H1 (cell line): Measurements from ENCODE around the gene DCXR. TPM values are rescaled to one million over a fixed set of nuclear protein-coding genes. Genes with fewer than 3 reads are reported as not detected.

Experiments used
- EP300 ChIP-seq, 2 experiments: IDR thresholded peaks; 1 replicate in 1 of 2; 2 replicates in 1 of 2; pipeline ENCODE4 v1.6.1; 2011 to 2012; ENCODE audit warnings: low read depth in 2 of 2, low read length in 2 of 2, mild to moderate bottlenecking in 2 of 2, borderline replicate concordance in 1 of 2, inconsistent platforms in 1 of 2, moderate library complexity in 1 of 2
- HDAC6 ChIP-seq: IDR thresholded peaks from one replicate; pipeline ENCODE4 v1.7.1; 2012; ENCODE audit warnings: low read depth, mild to moderate bottlenecking, inconsistent platforms, low read length, moderate library complexity
- KDM5A ChIP-seq: fragments of 200-600 bp; IDR thresholded peaks from 2 replicates; pipeline ENCODE4 v1.7.1; 2012; ENCODE audit warnings: mild to moderate bottlenecking, low read length, inconsistent platforms, mixed read lengths
- MAX ChIP-seq: IDR thresholded peaks from 2 replicates; pipeline ENCODE4 v1.6.1; 2012; ENCODE audit warnings: inconsistent platforms
- RBBP5 ChIP-seq: IDR thresholded peaks from 2 replicates; pipeline ENCODE4 v1.7.1; 2012; ENCODE audit warnings: low read depth, mild to moderate bottlenecking, inconsistent platforms, low read length, moderate library complexity, borderline replicate concordance
- SP1 ChIP-seq: IDR thresholded peaks from 2 replicates; pipeline ENCODE4 v1.6.1; 2011; ENCODE audit warnings: low read depth, low read length
- SP4 ChIP-seq: IDR thresholded peaks from 2 replicates; pipeline ENCODE4 v1.6.1; 2012; ENCODE audit warnings: low read length, inconsistent platforms
- polyA plus RNA-seq, 7 experiments: library from polyadenylated mRNA; depleted of rRNA in 3 of 7; stranded (reverse) in 5 of 7; unstranded in 2 of 7; fragments of >200 nt in 5 of 7; fragments of 200-250 nt in 2 of 7; gene quantifications; 1 replicate in 5 of 7; 2 replicates in 1 of 7; 4 replicates in 1 of 7; pipeline versions ENCODE4 v1.2.1 to v1.2.3, GENCODE V29; 2011 to 2013; ENCODE audit warnings: missing spikeins in 2 of 7, mixed read lengths in 2 of 7
- total RNA-seq: library from RNA; stranded (reverse); fragmentation: NEBNext Ultra II Directional; extraction: Animal tissue kit (Norgen Biotek cat#: 25700); gene quantifications from 2 replicates; pipeline ENCODE4 v1.2.1, GENCODE V29; 2021
- TF ChIP-seq, protein P1 (sequence below): fragments of 300-600 bp; sonication (generic); IDR thresholded peaks from 2 replicates; pipeline ENCODE4 v1.7.1; 2012; ENCODE audit warnings: low read length, moderate library complexity, mild to moderate bottlenecking, inconsistent platforms; ENCODE audit not compliant: insufficient replicate concordance
- TF ChIP-seq, protein P2 (sequence below): IDR thresholded peaks from 2 replicates; pipeline ENCODE4 v1.6.1; 2011; ENCODE audit warnings: low read length, improper control_type of control experiment

Gene DCXR
- total and polyA plus RNA-seq, 2 of the 8 experiments (the other 6 are each of a cell fraction or from before 2014, with no cell fraction given), result 96.3 to 212 TPM

GRCh38 chr17:81991684-81992305 is 45.7 kb downstream of the DCXR start (continued):
- TF ChIP-seq KDM5A (no peak), EP300 (IDR thresholded peaks at IDR 0.05; ENCODE audit: borderline replicate concordance in 1 of 2, low read depth in 2 of 2, low read length in 2 of 2) (no peak), SP1 (no peak), HDAC6 (no peak), MAX (no peak), RBBP5 (peak; percentile 11; the same call in 1 of the 2 replicates), SP4 (no peak)
- TF ChIP-seq, protein P1, sequence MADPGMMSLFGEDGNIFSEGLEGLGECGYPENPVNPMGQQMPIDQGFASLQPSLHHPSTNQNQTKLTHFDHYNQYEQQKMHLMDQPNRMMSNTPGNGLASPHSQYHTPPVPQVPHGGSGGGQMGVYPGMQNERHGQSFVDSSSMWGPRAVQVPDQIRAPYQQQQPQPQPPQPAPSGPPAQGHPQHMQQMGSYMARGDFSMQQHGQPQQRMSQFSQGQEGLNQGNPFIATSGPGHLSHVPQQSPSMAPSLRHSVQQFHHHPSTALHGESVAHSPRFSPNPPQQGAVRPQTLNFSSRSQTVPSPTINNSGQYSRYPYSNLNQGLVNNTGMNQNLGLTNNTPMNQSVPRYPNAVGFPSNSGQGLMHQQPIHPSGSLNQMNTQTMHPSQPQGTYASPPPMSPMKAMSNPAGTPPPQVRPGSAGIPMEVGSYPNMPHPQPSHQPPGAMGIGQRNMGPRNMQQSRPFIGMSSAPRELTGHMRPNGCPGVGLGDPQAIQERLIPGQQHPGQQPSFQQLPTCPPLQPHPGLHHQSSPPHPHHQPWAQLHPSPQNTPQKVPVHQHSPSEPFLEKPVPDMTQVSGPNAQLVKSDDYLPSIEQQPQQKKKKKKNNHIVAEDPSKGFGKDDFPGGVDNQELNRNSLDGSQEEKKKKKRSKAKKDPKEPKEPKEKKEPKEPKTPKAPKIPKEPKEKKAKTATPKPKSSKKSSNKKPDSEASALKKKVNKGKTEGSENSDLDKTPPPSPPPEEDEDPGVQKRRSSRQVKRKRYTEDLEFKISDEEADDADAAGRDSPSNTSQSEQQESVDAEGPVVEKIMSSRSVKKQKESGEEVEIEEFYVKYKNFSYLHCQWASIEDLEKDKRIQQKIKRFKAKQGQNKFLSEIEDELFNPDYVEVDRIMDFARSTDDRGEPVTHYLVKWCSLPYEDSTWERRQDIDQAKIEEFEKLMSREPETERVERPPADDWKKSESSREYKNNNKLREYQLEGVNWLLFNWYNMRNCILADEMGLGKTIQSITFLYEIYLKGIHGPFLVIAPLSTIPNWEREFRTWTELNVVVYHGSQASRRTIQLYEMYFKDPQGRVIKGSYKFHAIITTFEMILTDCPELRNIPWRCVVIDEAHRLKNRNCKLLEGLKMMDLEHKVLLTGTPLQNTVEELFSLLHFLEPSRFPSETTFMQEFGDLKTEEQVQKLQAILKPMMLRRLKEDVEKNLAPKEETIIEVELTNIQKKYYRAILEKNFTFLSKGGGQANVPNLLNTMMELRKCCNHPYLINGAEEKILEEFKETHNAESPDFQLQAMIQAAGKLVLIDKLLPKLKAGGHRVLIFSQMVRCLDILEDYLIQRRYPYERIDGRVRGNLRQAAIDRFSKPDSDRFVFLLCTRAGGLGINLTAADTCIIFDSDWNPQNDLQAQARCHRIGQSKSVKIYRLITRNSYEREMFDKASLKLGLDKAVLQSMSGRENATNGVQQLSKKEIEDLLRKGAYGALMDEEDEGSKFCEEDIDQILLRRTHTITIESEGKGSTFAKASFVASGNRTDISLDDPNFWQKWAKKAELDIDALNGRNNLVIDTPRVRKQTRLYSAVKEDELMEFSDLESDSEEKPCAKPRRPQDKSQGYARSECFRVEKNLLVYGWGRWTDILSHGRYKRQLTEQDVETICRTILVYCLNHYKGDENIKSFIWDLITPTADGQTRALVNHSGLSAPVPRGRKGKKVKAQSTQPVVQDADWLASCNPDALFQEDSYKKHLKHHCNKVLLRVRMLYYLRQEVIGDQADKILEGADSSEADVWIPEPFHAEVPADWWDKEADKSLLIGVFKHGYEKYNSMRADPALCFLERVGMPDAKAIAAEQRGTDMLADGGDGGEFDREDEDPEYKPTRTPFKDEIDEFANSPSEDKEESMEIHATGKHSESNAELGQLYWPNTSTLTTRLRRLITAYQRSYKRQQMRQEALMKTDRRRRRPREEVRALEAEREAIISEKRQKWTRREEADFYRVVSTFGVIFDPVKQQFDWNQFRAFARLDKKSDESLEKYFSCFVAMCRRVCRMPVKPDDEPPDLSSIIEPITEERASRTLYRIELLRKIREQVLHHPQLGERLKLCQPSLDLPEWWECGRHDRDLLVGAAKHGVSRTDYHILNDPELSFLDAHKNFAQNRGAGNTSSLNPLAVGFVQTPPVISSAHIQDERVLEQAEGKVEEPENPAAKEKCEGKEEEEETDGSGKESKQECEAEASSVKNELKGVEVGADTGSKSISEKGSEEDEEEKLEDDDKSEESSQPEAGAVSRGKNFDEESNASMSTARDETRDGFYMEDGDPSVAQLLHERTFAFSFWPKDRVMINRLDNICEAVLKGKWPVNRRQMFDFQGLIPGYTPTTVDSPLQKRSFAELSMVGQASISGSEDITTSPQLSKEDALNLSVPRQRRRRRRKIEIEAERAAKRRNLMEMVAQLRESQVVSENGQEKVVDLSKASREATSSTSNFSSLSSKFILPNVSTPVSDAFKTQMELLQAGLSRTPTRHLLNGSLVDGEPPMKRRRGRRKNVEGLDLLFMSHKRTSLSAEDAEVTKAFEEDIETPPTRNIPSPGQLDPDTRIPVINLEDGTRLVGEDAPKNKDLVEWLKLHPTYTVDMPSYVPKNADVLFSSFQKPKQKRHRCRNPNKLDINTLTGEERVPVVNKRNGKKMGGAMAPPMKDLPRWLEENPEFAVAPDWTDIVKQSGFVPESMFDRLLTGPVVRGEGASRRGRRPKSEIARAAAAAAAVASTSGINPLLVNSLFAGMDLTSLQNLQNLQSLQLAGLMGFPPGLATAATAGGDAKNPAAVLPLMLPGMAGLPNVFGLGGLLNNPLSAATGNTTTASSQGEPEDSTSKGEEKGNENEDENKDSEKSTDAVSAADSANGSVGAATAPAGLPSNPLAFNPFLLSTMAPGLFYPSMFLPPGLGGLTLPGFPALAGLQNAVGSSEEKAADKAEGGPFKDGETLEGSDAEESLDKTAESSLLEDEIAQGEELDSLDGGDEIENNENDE, result no peak
- TF ChIP-seq, protein P2, sequence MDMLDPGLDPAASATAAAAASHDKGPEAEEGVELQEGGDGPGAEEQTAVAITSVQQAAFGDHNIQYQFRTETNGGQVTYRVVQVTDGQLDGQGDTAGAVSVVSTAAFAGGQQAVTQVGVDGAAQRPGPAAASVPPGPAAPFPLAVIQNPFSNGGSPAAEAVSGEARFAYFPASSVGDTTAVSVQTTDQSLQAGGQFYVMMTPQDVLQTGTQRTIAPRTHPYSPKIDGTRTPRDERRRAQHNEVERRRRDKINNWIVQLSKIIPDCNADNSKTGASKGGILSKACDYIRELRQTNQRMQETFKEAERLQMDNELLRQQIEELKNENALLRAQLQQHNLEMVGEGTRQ, result no peak
